ENCODE results near the gene RSPO4.

The RSPO4 gene

DNA sequence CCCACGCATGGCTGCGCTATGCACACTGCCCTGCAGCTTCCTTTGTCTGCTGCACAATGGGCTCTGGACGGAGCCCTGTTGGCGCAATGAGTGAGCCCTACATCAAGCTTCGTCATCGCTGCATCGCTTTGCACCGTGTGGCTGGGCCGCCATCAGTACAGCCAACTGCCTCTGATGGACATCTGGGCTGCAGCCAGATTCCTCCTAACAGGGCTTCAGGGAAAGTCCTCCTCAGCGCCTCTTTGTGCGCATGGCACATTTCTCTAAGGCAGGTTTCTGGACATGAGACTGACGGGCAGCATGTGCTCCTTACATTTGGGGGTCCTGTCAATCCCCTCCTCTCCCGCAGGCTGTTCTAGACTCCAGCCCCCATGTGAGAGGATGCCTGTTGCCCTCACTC is 56.3 kb downstream of the RSPO4 start:
- Histone ChIP-seq H3K9me2 (ENCODE audit: low read depth, low read length) (no peaks in the 10 kb centered on the region), H3K9me3 (ENCODE audit: low read length) (no peaks in the 10 kb centered on the region), H3K4me2 (ENCODE audit: low read length) (no peak overlapping the region), H3K4me1 (ENCODE audit: insufficient read depth, low read length, severe bottlenecking) (no peaks in the 10 kb centered on the region), H3K36me3 (ENCODE audit: insufficient read depth, low read length) (no peaks in the 10 kb centered on the region), H2AFZ (ENCODE audit: low read length) (no peak overlapping the region), H4K20me1 (ENCODE audit: insufficient read depth, low read length) (no peaks in the 10 kb centered on the region), H3K9ac (ENCODE audit: low read length) (no peak overlapping the region), H3K4me3 (ENCODE audit: low read depth, low read length, poor library complexity, severe bottlenecking) (no peak overlapping the region), H3F3A (ENCODE audit: insufficient read depth, low read length) (no peaks in the 10 kb centered on the region), H3K27me3 (ENCODE audit: insufficient read depth, low read length) (0 out of 2 replicates have a peak, but pooled peaks cover 4% of the 10 kb centered on the region), H3K79me2 (ENCODE audit: insufficient read depth, low read length) (no peaks in the 10 kb centered on the region), H3K27ac (ENCODE audit: low read depth, low read length, poor library complexity, severe bottlenecking) (no peak overlapping the region)
- no peak for TF ChIP-seq EZH2 (IDR thresholded peaks at IDR 0.05; ENCODE audit: borderline replicate concordance, low read length)
- TF ChIP-seq, protein P1, sequence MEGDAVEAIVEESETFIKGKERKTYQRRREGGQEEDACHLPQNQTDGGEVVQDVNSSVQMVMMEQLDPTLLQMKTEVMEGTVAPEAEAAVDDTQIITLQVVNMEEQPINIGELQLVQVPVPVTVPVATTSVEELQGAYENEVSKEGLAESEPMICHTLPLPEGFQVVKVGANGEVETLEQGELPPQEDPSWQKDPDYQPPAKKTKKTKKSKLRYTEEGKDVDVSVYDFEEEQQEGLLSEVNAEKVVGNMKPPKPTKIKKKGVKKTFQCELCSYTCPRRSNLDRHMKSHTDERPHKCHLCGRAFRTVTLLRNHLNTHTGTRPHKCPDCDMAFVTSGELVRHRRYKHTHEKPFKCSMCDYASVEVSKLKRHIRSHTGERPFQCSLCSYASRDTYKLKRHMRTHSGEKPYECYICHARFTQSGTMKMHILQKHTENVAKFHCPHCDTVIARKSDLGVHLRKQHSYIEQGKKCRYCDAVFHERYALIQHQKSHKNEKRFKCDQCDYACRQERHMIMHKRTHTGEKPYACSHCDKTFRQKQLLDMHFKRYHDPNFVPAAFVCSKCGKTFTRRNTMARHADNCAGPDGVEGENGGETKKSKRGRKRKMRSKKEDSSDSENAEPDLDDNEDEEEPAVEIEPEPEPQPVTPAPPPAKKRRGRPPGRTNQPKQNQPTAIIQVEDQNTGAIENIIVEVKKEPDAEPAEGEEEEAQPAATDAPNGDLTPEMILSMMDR (IDR thresholded peaks at IDR 0.05; ENCODE audit: low read length): no peak

- H3K9me3 ChIP-seq (ENCODE audit: low read length): no peaks in the 10 kb centered on the region
- H3K4me2 ChIP-seq (ENCODE audit: low read length): no peak overlapping the region
- no peaks in the 10 kb centered on the region for H3K9me2 ChIP-seq (ENCODE audit: low read depth, low read length)
- no peaks in the 10 kb centered on the region for H3K79me2 ChIP-seq (ENCODE audit: insufficient read depth, low read length)
- TF ChIP-seq EZH2 (IDR thresholded peaks at IDR 0.05; ENCODE audit: borderline replicate concordance, low read length): no peak
- TF ChIP-seq, protein P1 (IDR thresholded peaks at IDR 0.05; ENCODE audit: low read length): no peak
- H2AFZ ChIP-seq (ENCODE audit: low read length): no peak overlapping the region
- no peaks in the 10 kb centered on the region for H3K4me1 ChIP-seq (ENCODE audit: insufficient read depth, low read length, severe bottlenecking)
- no peak overlapping the region for H3K4me3 ChIP-seq (ENCODE audit: low read depth, low read length, poor library complexity, severe bottlenecking)
- H3K36me3 ChIP-seq (ENCODE audit: insufficient read depth, low read length): no peaks in the 10 kb centered on the region
- no peaks in the 10 kb centered on the region for H4K20me1 ChIP-seq (ENCODE audit: insufficient read depth, low read length)
- 0 out of 2 replicates have a peak, but pooled peaks cover under 1% of the 10 kb centered on the region for H3K27me3 ChIP-seq (ENCODE audit: insufficient read depth, low read length)
- no peak overlapping the region for H3K27ac ChIP-seq (ENCODE audit: low read depth, low read length, poor library complexity, severe bottlenecking)
- H3K9ac ChIP-seq (ENCODE audit: low read length): no peak overlapping the region
- no peaks in the 10 kb centered on the region for H3F3A ChIP-seq (ENCODE audit: insufficient read depth, low read length)
Observed at GRCh38 chr20:944774-945410, 57.2 kb downstream of the RSPO4 start.

- no peaks in the 10 kb centered on the region for H3K9me3 ChIP-seq (ENCODE audit: low read length)
- H3K36me3 ChIP-seq (ENCODE audit: insufficient read depth, low read length): no peaks in the 10 kb centered on the region
- no peak overlapping the region for H3K9ac ChIP-seq (ENCODE audit: low read length)
- no peak overlapping the region for H3K4me3 ChIP-seq (ENCODE audit: low read depth, low read length, poor library complexity, severe bottlenecking)
- H3K27ac ChIP-seq (ENCODE audit: low read depth, low read length, poor library complexity, severe bottlenecking): no peak overlapping the region
- no peaks in the 10 kb centered on the region for H3K79me2 ChIP-seq (ENCODE audit: insufficient read depth, low read length)
- no peaks in the 10 kb centered on the region for H4K20me1 ChIP-seq (ENCODE audit: insufficient read depth, low read length)
- H2AFZ ChIP-seq (ENCODE audit: low read length): no peak overlapping the region
- H3K4me1 ChIP-seq (ENCODE audit: insufficient read depth, low read length, severe bottlenecking): no peaks in the 10 kb centered on the region
- TF ChIP-seq, protein P1 (IDR thresholded peaks at IDR 0.05; ENCODE audit: low read length): no peak
- TF ChIP-seq EZH2 (IDR thresholded peaks at IDR 0.05; ENCODE audit: borderline replicate concordance, low read length): no peak
- H3K27me3 ChIP-seq (ENCODE audit: insufficient read depth, low read length): no peaks in the 10 kb centered on the region
- H3K9me2 ChIP-seq (ENCODE audit: low read depth, low read length): no peaks in the 10 kb centered on the region
- H3F3A ChIP-seq (ENCODE audit: insufficient read depth, low read length): no peaks in the 10 kb centered on the region
- H3K4me2 ChIP-seq (ENCODE audit: low read length): no peak overlapping the region
Observed at GRCh38 chr20:944148-944547, 58.0 kb downstream of the RSPO4 start.

Data from OCI-LY1 (cell line).